ENCODE results near the gene MMP11. TPM values are rescaled to one million over a fixed set of nuclear protein-coding genes. Genes with fewer than 3 reads are reported as not detected.

The MMP11 gene
- total and polyA plus RNA-seq, 11 donors, result 5.2 to 17.0 (median 10.4) TPM

GRCh38 chr22:23777776-23778576 is 5.3 kb downstream of the MMP11 start:
- peak overlapping the region in 4 of 12 donors; percentile 4 to 63 (median 40) for H3K27ac ChIP-seq
- DNase-seq, result peak; percentile 66 to 83 (median 72)
- peaks cover 0 to 2% (median 0%) of the 10 kb centered on the region in 9 donors for H3K27me3 ChIP-seq
- H3K4me1 ChIP-seq, result peaks cover 0 to 39% (median 21%) of the 10 kb centered on the region in 12 donors
- peaks cover 0 to 7% (median 0%) of the 10 kb centered on the region in 9 donors for H3K36me3 ChIP-seq
- TF ChIP-seq CTCF (IDR thresholded peaks at IDR 0.05) (no peak), POLR2A (IDR thresholded peaks at IDR 0.05) (no peak)
- 61 to 75% (median 66%) methylated on average over 9 to 11 of the region's 11 CpGs for WGBS, 4 donors
- H3K9me3 ChIP-seq, result no peaks in the 10 kb centered on the region
- peak; percentile 45 to 73 (median 64) for ATAC-seq
- no peak overlapping the region for H3K4me3 ChIP-seq
- intact Hi-C loops (cut with DNase I), result loop anchor here in 1 of 10 donors (10.0 kb wide), 1 partner anchor 477 kb away; no protein-coding TSS in a partner anchor

GRCh38 chr22:23778577-23778900 is 5.9 kb downstream of the MMP11 start:
- no peak overlapping the region for H3K27ac ChIP-seq
- H3K4me1 ChIP-seq, result peaks cover 0 to 34% (median 16%) of the 10 kb centered on the region in 12 donors
- WGBS, 4 donors, result 69 to 83% (median 78%) methylated on average over 3 of the region's 3 CpGs
- TF ChIP-seq POLR2A (IDR thresholded peaks at IDR 0.05) (no peak), CTCF (IDR thresholded peaks at IDR 0.05) (no peak)
- no peak overlapping the region for H3K4me3 ChIP-seq
- no peaks in the 10 kb centered on the region for H3K9me3 ChIP-seq
- H3K36me3 ChIP-seq, result peaks cover 0 to 7% (median 0%) of the 10 kb centered on the region in 9 donors
- DNase-seq (no peak), ATAC-seq (no peak)
- intact Hi-C loops (cut with DNase I), result loop anchor here in 1 of 10 donors (10.0 kb wide), 1 partner anchor 476 kb away; no protein-coding TSS in a partner anchor
- no peaks in the 10 kb centered on the region for H3K27me3 ChIP-seq

- no peak overlapping the region for H3K4me3 ChIP-seq
- ATAC-seq (no peak), DNase-seq (no peak)
- peaks cover 0 to 28% (median 12%) of the 10 kb centered on the region in 12 donors for H3K4me1 ChIP-seq
- H3K9me3 ChIP-seq, result no peaks in the 10 kb centered on the region
- no peaks in the 10 kb centered on the region for H3K27me3 ChIP-seq
- H3K36me3 ChIP-seq, result peaks cover 0 to 7% (median 0%) of the 10 kb centered on the region in 9 donors
- no peak overlapping the region for H3K27ac ChIP-seq
- no peak for TF ChIP-seq POLR2A (IDR thresholded peaks at IDR 0.05)
- no peak for TF ChIP-seq CTCF (IDR thresholded peaks at IDR 0.05)
- WGBS, 4 donors, result 92 to 94% (median 93%) methylated on average over 15 to 16 of the region's 16 CpGs
- intact Hi-C loops (cut with DNase I), result loop anchor here in 1 of 10 donors (10.0 kb wide), 1 partner anchor 476 kb away; no protein-coding TSS in a partner anchor
Measured at GRCh38 chr22:23779083-23779482, 6.4 kb downstream of the MMP11 start.

GRCh38 chr22:23779731-23780130 is 7.1 kb downstream of the MMP11 start:
- no peak overlapping the region for H3K27ac ChIP-seq
- H3K9me3 ChIP-seq, result no peaks in the 10 kb centered on the region
- TF ChIP-seq POLR2A (IDR thresholded peaks at IDR 0.05), result no peak
- no peak for TF ChIP-seq CTCF (IDR thresholded peaks at IDR 0.05)
- ATAC-seq (no peak), DNase-seq (no peak)
- no peaks in the 10 kb centered on the region for H3K27me3 ChIP-seq
- peaks cover 0 to 7% (median 0%) of the 10 kb centered on the region in 9 donors for H3K36me3 ChIP-seq
- H3K4me1 ChIP-seq, result peaks cover 0 to 22% (median 6%) of the 10 kb centered on the region in 12 donors
- H3K4me3 ChIP-seq, result no peak overlapping the region
- intact Hi-C loops (cut with DNase I), result loop anchor here in 1 of 10 donors (10.0 kb wide), 1 partner anchor 475 kb away; no protein-coding TSS in a partner anchor
- WGBS, 4 donors, result 88 to 96% (median 90%) methylated on average over 3 to 5 of the region's 5 CpGs
